ENCODE measurements around the gene DOP1B.

The DOP1B gene

GRCh38 chr21:36148886-36149285 lies 7.7 kb upstream of the DOP1B start:
- Histone ChIP-seq H3F3A (ENCODE audit: insufficient read depth, low read length) (no peaks in the 10 kb centered on the region), H3K9me2 (ENCODE audit: low read depth, low read length) (no peaks in the 10 kb centered on the region), H3K9me3 (ENCODE audit: low read length) (no peaks in the 10 kb centered on the region), H3K9ac (ENCODE audit: low read length) (no peak overlapping the region), H3K79me2 (ENCODE audit: insufficient read depth, low read length) (no peaks in the 10 kb centered on the region), H3K4me2 (ENCODE audit: low read length) (no peak overlapping the region), H4K20me1 (ENCODE audit: insufficient read depth, low read length) (no peaks in the 10 kb centered on the region), H2AFZ (ENCODE audit: low read length) (no peak overlapping the region), H3K4me3 (ENCODE audit: low read depth, low read length, poor library complexity, severe bottlenecking) (no peak overlapping the region), H3K27ac (ENCODE audit: low read depth, low read length, poor library complexity, severe bottlenecking) (no peak overlapping the region), H3K36me3 (ENCODE audit: insufficient read depth, low read length) (no peaks in the 10 kb centered on the region), H3K27me3 (ENCODE audit: insufficient read depth, low read length) (no peaks in the 10 kb centered on the region), H3K4me1 (ENCODE audit: insufficient read depth, low read length, severe bottlenecking) (peaks cover 17% of the 10 kb centered on the region)
- TF ChIP-seq EZH2 (IDR thresholded peaks at IDR 0.05; ENCODE audit: borderline replicate concordance, low read length) (no peak), CTCF (IDR thresholded peaks at IDR 0.05; ENCODE audit: low read length) (no peak)

- Histone ChIP-seq H3K4me1 (ENCODE audit: insufficient read depth, low read length, severe bottlenecking) (peaks cover 17% of the 10 kb centered on the region), H3K4me2 (ENCODE audit: low read length) (peak overlapping the region; percentile 37; the same call in 1 of the 2 replicates), H3F3A (ENCODE audit: insufficient read depth, low read length) (no peaks in the 10 kb centered on the region), H3K27ac (ENCODE audit: low read depth, low read length, poor library complexity, severe bottlenecking) (peak overlapping the region; percentile 57), H3K27me3 (ENCODE audit: insufficient read depth, low read length) (no peaks in the 10 kb centered on the region), H4K20me1 (ENCODE audit: insufficient read depth, low read length) (no peaks in the 10 kb centered on the region), H3K9me2 (ENCODE audit: low read depth, low read length) (no peaks in the 10 kb centered on the region), H3K36me3 (ENCODE audit: insufficient read depth, low read length) (no peaks in the 10 kb centered on the region), H3K9ac (ENCODE audit: low read length) (no peak overlapping the region; the same call in 1 of the 2 replicates), H2AFZ (ENCODE audit: low read length) (no peak overlapping the region), H3K79me2 (ENCODE audit: insufficient read depth, low read length) (no peaks in the 10 kb centered on the region), H3K9me3 (ENCODE audit: low read length) (no peaks in the 10 kb centered on the region), H3K4me3 (ENCODE audit: low read depth, low read length, poor library complexity, severe bottlenecking) (no peak overlapping the region)
- TF ChIP-seq CTCF (IDR thresholded peaks at IDR 0.05; ENCODE audit: low read length) (no peak), EZH2 (IDR thresholded peaks at IDR 0.05; ENCODE audit: borderline replicate concordance, low read length) (no peak)
Observed at GRCh38 chr21:36149788-36150711, 6.6 kb upstream of the DOP1B start.

- H3K27me3 ChIP-seq (ENCODE audit: insufficient read depth, low read length) = no peaks in the 10 kb centered on the region
- no peaks in the 10 kb centered on the region for H3F3A ChIP-seq (ENCODE audit: insufficient read depth, low read length)
- peak overlapping the region; percentile 60 for H3K4me2 ChIP-seq (ENCODE audit: low read length)
- no peak overlapping the region for H3K27ac ChIP-seq (ENCODE audit: low read depth, low read length, poor library complexity, severe bottlenecking)
- H3K9ac ChIP-seq (ENCODE audit: low read length) = no peak overlapping the region; the same call in 1 of the 2 replicates
- H2AFZ ChIP-seq (ENCODE audit: low read length) = no peak overlapping the region
- no peak for TF ChIP-seq CTCF (IDR thresholded peaks at IDR 0.05; ENCODE audit: low read length)
- no peak for TF ChIP-seq EZH2 (IDR thresholded peaks at IDR 0.05; ENCODE audit: borderline replicate concordance, low read length)
- H3K9me2 ChIP-seq (ENCODE audit: low read depth, low read length) = no peaks in the 10 kb centered on the region
- H3K36me3 ChIP-seq (ENCODE audit: insufficient read depth, low read length) = no peaks in the 10 kb centered on the region
- peaks cover 19% of the 10 kb centered on the region for H3K4me1 ChIP-seq (ENCODE audit: insufficient read depth, low read length, severe bottlenecking)
- no peaks in the 10 kb centered on the region for H4K20me1 ChIP-seq (ENCODE audit: insufficient read depth, low read length)
- peak overlapping the region; percentile 57 for H3K4me3 ChIP-seq (ENCODE audit: low read depth, low read length, poor library complexity, severe bottlenecking)
- H3K9me3 ChIP-seq (ENCODE audit: low read length) = no peaks in the 10 kb centered on the region
- H3K79me2 ChIP-seq (ENCODE audit: insufficient read depth, low read length) = no peaks in the 10 kb centered on the region
Observed at GRCh38 chr21:36155603-36156338, 853 bp upstream of the DOP1B start.
